ENCODE results near the gene NPW. TPM values are rescaled to one million over a fixed set of nuclear protein-coding genes. Genes with fewer than 3 reads are reported as not detected.

The NPW gene
- total RNA-seq, 2 experiments from 2014 or later: 24.3 to 28.3 TPM

- ATAC-seq: no peak
- H3K27me3 Mint-ChIP-seq: no peaks in the 10 kb centered on the region
- intact Hi-C loops (cut with micrococcal nuclease): no loop called here
- no peaks in the 10 kb centered on the region for H3K9me3 Mint-ChIP-seq
- ChIA-PET CTCF (no interaction called here), POLR2A (interaction anchor here (1.6 kb wide), 1 partner anchor 14 kb away, joined by 4 read pairs; the partner anchor contains the start of genes NTHL1 and TSC2)
- no peak for DNase-seq
- TF ChIP-seq CTCF (IDR thresholded peaks at IDR 0.05): no peak
- no peaks in the 10 kb centered on the region for H3K4me1 Mint-ChIP-seq (ENCODE audit: low read depth)
- H3K27ac Mint-ChIP-seq: no peak overlapping the region
- peaks cover 7% of the 10 kb centered on the region for H3K36me3 Mint-ChIP-seq (ENCODE audit: low read depth)
- no peak overlapping the region for H3K4me3 Mint-ChIP-seq
Observed at GRCh38 chr16:2061526-2061925, 41.9 kb downstream of the NPW start.

DNA sequence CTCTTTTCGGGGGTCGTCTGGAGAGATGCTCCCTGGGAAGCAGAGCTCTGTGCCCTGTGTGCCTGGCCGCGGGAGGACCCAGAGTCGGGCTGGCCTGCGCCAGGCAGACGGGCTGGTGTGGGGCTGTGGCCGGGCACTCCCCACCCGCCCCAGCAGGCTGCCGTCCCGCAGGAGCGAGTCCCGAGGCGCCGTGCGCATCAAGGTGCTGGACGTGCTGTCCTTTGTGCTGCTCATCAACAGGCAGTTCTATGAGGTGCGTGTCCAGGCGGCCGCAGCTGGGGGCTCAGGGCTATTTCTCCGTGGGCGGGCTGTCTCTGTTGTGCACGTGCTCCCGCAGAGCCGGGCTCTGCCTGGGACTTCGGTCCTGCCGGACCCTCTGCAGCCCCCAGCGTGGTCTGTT, 43.2 kb downstream of the NPW start:
- no peak overlapping the region for H3K27ac Mint-ChIP-seq
- H3K9me3 Mint-ChIP-seq: no peaks in the 10 kb centered on the region
- ATAC-seq (no peak), DNase-seq (no peak)
- intact Hi-C loops (cut with micrococcal nuclease): no loop called here
- H3K36me3 Mint-ChIP-seq (ENCODE audit: low read depth): peaks cover 7% of the 10 kb centered on the region
- no peaks in the 10 kb centered on the region for H3K4me1 Mint-ChIP-seq (ENCODE audit: low read depth)
- no peaks in the 10 kb centered on the region for H3K27me3 Mint-ChIP-seq
- POLR2A ChIA-PET: interaction anchor here (1.6 kb wide), 1 partner anchor 15 kb away, joined by 4 read pairs; the partner anchor contains the start of genes NTHL1 and TSC2
- no peak overlapping the region for H3K4me3 Mint-ChIP-seq
- no peak for TF ChIP-seq CTCF (IDR thresholded peaks at IDR 0.05)
- CTCF ChIA-PET: no interaction called here

GRCh38 chr16:2063861-2064260, 44.3 kb downstream of the NPW start:
- ChIA-PET CTCF (no interaction called here), POLR2A (no interaction called here)
- H3K4me3 Mint-ChIP-seq: no peak overlapping the region
- H3K4me1 Mint-ChIP-seq (ENCODE audit: low read depth): no peaks in the 10 kb centered on the region
- no peaks in the 10 kb centered on the region for H3K9me3 Mint-ChIP-seq
- intact Hi-C loops (cut with micrococcal nuclease): no loop called here
- peaks cover 9% of the 10 kb centered on the region for H3K36me3 Mint-ChIP-seq (ENCODE audit: low read depth)
- DNase-seq (no peak), ATAC-seq (no peak)
- TF ChIP-seq CTCF (IDR thresholded peaks at IDR 0.05): no peak
- H3K27ac Mint-ChIP-seq: no peak overlapping the region
- no peaks in the 10 kb centered on the region for H3K27me3 Mint-ChIP-seq

GRCh38 chr16:2064368-2064945, 44.9 kb downstream of the NPW start:
- H3K27me3 Mint-ChIP-seq: no peaks in the 10 kb centered on the region
- no peaks in the 10 kb centered on the region for H3K9me3 Mint-ChIP-seq
- CTCF ChIA-PET: no interaction called here
- no peaks in the 10 kb centered on the region for H3K4me1 Mint-ChIP-seq (ENCODE audit: low read depth)
- H3K27ac Mint-ChIP-seq: no peak overlapping the region
- no peak for DNase-seq
- H3K4me3 Mint-ChIP-seq: no peak overlapping the region
- TF ChIP-seq CTCF (IDR thresholded peaks at IDR 0.05): no peak
- H3K36me3 Mint-ChIP-seq (ENCODE audit: low read depth): peaks cover 9% of the 10 kb centered on the region
- intact Hi-C loops (cut with micrococcal nuclease): no loop called here
- ATAC-seq: no peak
- POLR2A ChIA-PET: no interaction called here

DNA sequence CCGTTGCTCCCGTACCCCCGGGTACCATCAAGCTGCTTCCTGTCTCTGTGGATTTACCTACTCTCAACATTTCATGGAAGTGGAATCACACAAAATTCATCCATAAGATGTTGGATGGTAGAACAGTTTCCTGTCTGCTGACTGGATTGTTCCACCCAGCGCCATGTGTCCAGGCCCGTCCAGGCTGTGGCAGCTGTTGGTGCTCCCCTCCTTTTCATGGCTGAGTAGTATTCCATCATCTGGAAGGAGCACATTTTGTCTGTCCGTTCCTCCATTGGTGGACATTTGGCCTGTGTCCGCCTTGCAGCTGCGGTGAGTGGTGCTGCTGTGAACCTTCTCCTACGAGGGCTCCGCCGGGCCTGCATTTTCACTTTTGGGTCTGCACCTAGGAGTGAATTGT, 46.6 kb downstream of the NPW start:
- ATAC-seq (no peak), DNase-seq (no peak)
- no peak overlapping the region for H3K4me3 Mint-ChIP-seq
- no peak for TF ChIP-seq CTCF (IDR thresholded peaks at IDR 0.05)
- no peaks in the 10 kb centered on the region for H3K4me1 Mint-ChIP-seq (ENCODE audit: low read depth)
- peaks cover 9% of the 10 kb centered on the region for H3K36me3 Mint-ChIP-seq (ENCODE audit: low read depth)
- H3K27ac Mint-ChIP-seq: no peak overlapping the region
- H3K27me3 Mint-ChIP-seq: no peaks in the 10 kb centered on the region
- intact Hi-C loops (cut with micrococcal nuclease): no loop called here
- POLR2A ChIA-PET: interaction anchor here (0.8 kb wide), 1 partner anchor 16 kb away, joined by 3 read pairs; no protein-coding TSS in a partner anchor
- CTCF ChIA-PET: interaction anchor here (1.0 to 1.3 kb wide), 2 partner anchors 50 to 74 kb away, joined by 3 to 4 read pairs; no protein-coding TSS in a partner anchor
- H3K9me3 Mint-ChIP-seq: no peaks in the 10 kb centered on the region

Other genes starting within 250 kb of the NPW start
- 10 to 100 TPM; 37.8 to 39.6 TPM for gene NME3, start 248.2 kb upstream of the NPW start, total RNA-seq
- gene EME2, start 247.0 kb upstream of the NPW start, total RNA-seq: 10 to 100 TPM; 15.5 to 15.6 TPM
- 100 to 1,000 TPM; 175 to 193 TPM for gene MRPS34, start 246.7 kb upstream of the NPW start, total RNA-seq
- 10 to 100 TPM; 14.4 to 15.2 TPM for gene SPSB3, start 237.2 kb upstream of the NPW start, total RNA-seq
- 10 to 100 TPM; 43.5 to 45.0 TPM for gene NUBP2, start 236.8 kb upstream of the NPW start, total RNA-seq
- gene IGFALS, start 226.1 kb upstream of the NPW start, total RNA-seq: not detected
- 10 to 100 TPM; 32.0 to 35.7 TPM for gene HAGH, start 193.0 kb upstream of the NPW start, total RNA-seq
- 10 to 100 TPM; 14.2 to 17.8 TPM for gene FAHD1, start 192.6 kb upstream of the NPW start, total RNA-seq
- gene MEIOB, start 147.6 kb upstream of the NPW start, total RNA-seq: under 1 TPM; 0.34 to 0.40 TPM
- gene HS3ST6, start 101.4 kb upstream of the NPW start, total RNA-seq: not detected
- gene MSRB1, start 76.6 kb upstream of the NPW start, total RNA-seq: 10 to 100 TPM; 15.5 to 18.1 TPM
- gene RPL3L, start 65.1 kb upstream of the NPW start, total RNA-seq: not detected
- 100 to 1,000 TPM; 126 to 129 TPM for gene NDUFB10, start 60.2 kb upstream of the NPW start, total RNA-seq
- gene RPS2, start 55.0 kb upstream of the NPW start, total RNA-seq: 1,000 to 10,000 TPM; 5,572 to 5,598 TPM
- gene RNF151, start 52.9 kb upstream of the NPW start, total RNA-seq: not detected
- 10 to 100 TPM; 54.4 to 56.0 TPM for gene TBL3, start 47.7 kb upstream of the NPW start, total RNA-seq
- gene NOXO1, start 38.3 kb upstream of the NPW start, total RNA-seq: under 1 TPM in 1 of 2 experiments, not detected in 1; 0.31 TPM
- gene GFER, start 35.6 kb upstream of the NPW start, total RNA-seq: 10 to 100 TPM; 33.5 to 33.9 TPM
- gene SYNGR3, start 29.8 kb upstream of the NPW start, total RNA-seq: 1 to 10 TPM; 5.4 to 7.2 TPM
- 10 to 100 TPM; 85.5 to 90.3 TPM for gene ZNF598, start 10.0 kb upstream of the NPW start, total RNA-seq
- 1 to 10 TPM; 2.8 to 3.0 TPM for gene NHERF2, start 7.1 kb downstream of the NPW start, total RNA-seq
- gene NTHL1, start 28.0 kb downstream of the NPW start, total RNA-seq: 10 to 100 TPM; 28.2 to 29.8 TPM
- gene TSC2, start 28.2 kb downstream of the NPW start, total RNA-seq: 10 to 100 TPM; 54.4 to 57.3 TPM
- gene PKD1, start 116.1 kb downstream of the NPW start, total RNA-seq: 10 to 100 TPM; 74.7 to 85.1 TPM
- under 1 TPM; 0.34 to 0.49 TPM for gene RAB26, start 128.8 kb downstream of the NPW start, total RNA-seq
- gene TRAF7, start 136.0 kb downstream of the NPW start, total RNA-seq: 10 to 100 TPM; 74.8 to 80.2 TPM
- gene CASKIN1, start 176.8 kb downstream of the NPW start, total RNA-seq: 1 to 10 TPM; 4.4 to 7.2 TPM
- 10 to 100 TPM; 70.0 to 70.7 TPM for gene MLST8, start 185.7 kb downstream of the NPW start, total RNA-seq
- 1 to 10 TPM; 6.6 to 6.9 TPM for gene BRICD5, start 191.1 kb downstream of the NPW start, total RNA-seq
- 10 to 100 TPM; 19.8 to 20.1 TPM for gene PGP, start 195.1 kb downstream of the NPW start, total RNA-seq
- gene E4F1, start 203.8 kb downstream of the NPW start, total RNA-seq: 10 to 100 TPM; 19.4 to 21.1 TPM
- gene DNASE1L2, start 216.7 kb downstream of the NPW start, total RNA-seq: under 1 TPM; 0.32 to 0.51 TPM
- 10 to 100 TPM; 37.4 to 40.5 TPM for gene ECI1, start 231.8 kb downstream of the NPW start, total RNA-seq
- 100 to 1,000 TPM; 334 to 358 TPM for gene RNPS1, start 248.3 kb downstream of the NPW start, total RNA-seq

All from activated CD8-positive, alpha-beta T cell treated with anti-CD3 and anti-CD28 coated beads for 36 hours (primary cell).